Measurements from ENCODE around the gene GAR1.

The GAR1 gene

DNA sequence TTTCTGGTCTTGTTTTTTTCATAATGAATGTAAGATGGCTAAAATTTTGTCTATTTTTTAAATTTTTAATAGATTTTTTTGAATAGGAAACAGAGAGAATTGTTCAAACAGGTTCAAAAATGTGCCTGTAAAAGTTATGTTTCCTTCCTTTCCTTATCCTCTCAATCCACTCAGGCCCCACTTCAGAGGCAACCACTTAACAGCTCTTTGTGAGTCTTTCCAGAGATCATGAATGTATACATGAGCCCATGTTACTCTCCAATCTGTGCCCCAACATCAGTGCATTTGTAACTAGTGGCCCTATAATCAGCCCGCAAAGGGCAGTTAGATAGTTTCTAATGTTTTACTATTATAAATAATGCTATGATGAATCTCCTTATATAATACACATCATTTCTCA, 27.8 kb upstream of the GAR1 start:
- no peak overlapping the region for H3K4me3 ChIP-seq (ENCODE audit: low read depth, low read length, poor library complexity, severe bottlenecking)
- TF ChIP-seq, protein P1, sequence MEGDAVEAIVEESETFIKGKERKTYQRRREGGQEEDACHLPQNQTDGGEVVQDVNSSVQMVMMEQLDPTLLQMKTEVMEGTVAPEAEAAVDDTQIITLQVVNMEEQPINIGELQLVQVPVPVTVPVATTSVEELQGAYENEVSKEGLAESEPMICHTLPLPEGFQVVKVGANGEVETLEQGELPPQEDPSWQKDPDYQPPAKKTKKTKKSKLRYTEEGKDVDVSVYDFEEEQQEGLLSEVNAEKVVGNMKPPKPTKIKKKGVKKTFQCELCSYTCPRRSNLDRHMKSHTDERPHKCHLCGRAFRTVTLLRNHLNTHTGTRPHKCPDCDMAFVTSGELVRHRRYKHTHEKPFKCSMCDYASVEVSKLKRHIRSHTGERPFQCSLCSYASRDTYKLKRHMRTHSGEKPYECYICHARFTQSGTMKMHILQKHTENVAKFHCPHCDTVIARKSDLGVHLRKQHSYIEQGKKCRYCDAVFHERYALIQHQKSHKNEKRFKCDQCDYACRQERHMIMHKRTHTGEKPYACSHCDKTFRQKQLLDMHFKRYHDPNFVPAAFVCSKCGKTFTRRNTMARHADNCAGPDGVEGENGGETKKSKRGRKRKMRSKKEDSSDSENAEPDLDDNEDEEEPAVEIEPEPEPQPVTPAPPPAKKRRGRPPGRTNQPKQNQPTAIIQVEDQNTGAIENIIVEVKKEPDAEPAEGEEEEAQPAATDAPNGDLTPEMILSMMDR (IDR thresholded peaks at IDR 0.05; ENCODE audit: low read length), result no peak
- TF ChIP-seq EZH2 (IDR thresholded peaks at IDR 0.05; ENCODE audit: borderline replicate concordance, low read length), result no peak
- H3K4me2 ChIP-seq (ENCODE audit: low read length), result no peak overlapping the region
- H3K9me2 ChIP-seq (ENCODE audit: low read depth, low read length), result no peaks in the 10 kb centered on the region
- no peak overlapping the region for H2AFZ ChIP-seq (ENCODE audit: low read length)
- no peaks in the 10 kb centered on the region for H3K9me3 ChIP-seq (ENCODE audit: low read length)
- no peaks in the 10 kb centered on the region for H3K4me1 ChIP-seq (ENCODE audit: insufficient read depth, low read length, severe bottlenecking)
- H3K79me2 ChIP-seq (ENCODE audit: insufficient read depth, low read length), result no peaks in the 10 kb centered on the region
- H3K9ac ChIP-seq (ENCODE audit: low read length), result no peak overlapping the region
- no peaks in the 10 kb centered on the region for H3K36me3 ChIP-seq (ENCODE audit: insufficient read depth, low read length)
- no peaks in the 10 kb centered on the region for H3F3A ChIP-seq (ENCODE audit: insufficient read depth, low read length)
- H3K27me3 ChIP-seq (ENCODE audit: insufficient read depth, low read length), result no peaks in the 10 kb centered on the region; the same call in 1 of the 2 replicates
- H4K20me1 ChIP-seq (ENCODE audit: insufficient read depth, low read length), result no peaks in the 10 kb centered on the region
- H3K27ac ChIP-seq (ENCODE audit: low read depth, low read length, poor library complexity, severe bottlenecking), result no peak overlapping the region

DNA sequence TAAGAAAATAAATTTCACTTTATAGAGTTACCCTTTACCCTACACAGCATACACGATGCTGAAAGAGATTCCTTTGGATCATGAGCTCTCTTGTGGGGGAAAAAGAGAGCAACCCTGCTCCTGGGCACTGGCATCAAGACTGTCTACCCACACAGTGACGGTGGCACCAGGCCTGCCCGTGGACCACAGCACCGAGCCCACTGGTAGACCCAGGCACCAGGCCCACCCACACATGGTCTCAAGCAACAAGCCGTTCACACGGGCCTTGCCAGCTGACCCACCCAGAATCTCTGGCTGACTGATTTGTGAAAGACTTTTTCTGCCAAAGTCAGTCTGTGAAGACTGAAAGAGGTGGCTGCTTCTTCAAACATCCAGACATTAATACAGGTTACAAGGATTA, 20.5 kb upstream of the GAR1 start:
- Histone ChIP-seq H4K20me1 (ENCODE audit: insufficient read depth, low read length) (no peaks in the 10 kb centered on the region), H3K27me3 (ENCODE audit: insufficient read depth, low read length) (no peaks in the 10 kb centered on the region), H3K27ac (ENCODE audit: low read depth, low read length, poor library complexity, severe bottlenecking) (no peak overlapping the region), H3K79me2 (ENCODE audit: insufficient read depth, low read length) (no peaks in the 10 kb centered on the region), H3K9ac (ENCODE audit: low read length) (no peak overlapping the region), H3K4me1 (ENCODE audit: insufficient read depth, low read length, severe bottlenecking) (no peaks in the 10 kb centered on the region), H3F3A (ENCODE audit: insufficient read depth, low read length) (no peaks in the 10 kb centered on the region), H2AFZ (ENCODE audit: low read length) (no peak overlapping the region), H3K36me3 (ENCODE audit: insufficient read depth, low read length) (no peaks in the 10 kb centered on the region), H3K9me3 (ENCODE audit: low read length) (peaks cover 2% of the 10 kb centered on the region; the same call in 1 of the 2 replicates), H3K4me3 (ENCODE audit: low read depth, low read length, poor library complexity, severe bottlenecking) (no peak overlapping the region), H3K4me2 (ENCODE audit: low read length) (no peak overlapping the region), H3K9me2 (ENCODE audit: low read depth, low read length) (no peaks in the 10 kb centered on the region)
- TF ChIP-seq EZH2 (IDR thresholded peaks at IDR 0.05; ENCODE audit: borderline replicate concordance, low read length), result no peak
- TF ChIP-seq, protein P1 (IDR thresholded peaks at IDR 0.05; ENCODE audit: low read length), result no peak

DNA sequence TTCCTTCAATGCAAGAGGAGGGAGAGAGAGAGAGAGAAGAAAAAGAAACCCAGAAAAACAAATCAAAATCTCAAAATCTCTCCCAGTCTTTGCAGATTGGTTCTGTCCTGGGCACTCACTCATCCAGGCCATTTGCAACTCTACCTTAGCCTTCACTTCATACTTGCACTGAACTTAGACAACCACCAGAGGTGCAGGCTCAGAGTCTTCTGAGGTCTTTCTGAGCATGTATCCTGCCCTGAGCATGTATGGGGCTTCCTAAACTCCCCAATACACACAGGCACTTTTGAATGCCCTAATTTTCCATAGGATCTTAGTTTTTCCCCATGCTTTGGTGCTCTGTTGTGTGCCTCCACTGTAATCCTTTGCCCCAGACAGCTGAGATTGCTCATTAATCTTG, 16.7 kb upstream of the GAR1 start:
- H3K4me1 ChIP-seq (ENCODE audit: insufficient read depth, low read length, severe bottlenecking), result no peaks in the 10 kb centered on the region
- no peaks in the 10 kb centered on the region for H3K9me2 ChIP-seq (ENCODE audit: low read depth, low read length)
- H3K9me3 ChIP-seq (ENCODE audit: low read length), result peaks cover 2% of the 10 kb centered on the region; the same call in 1 of the 2 replicates
- H3K9ac ChIP-seq (ENCODE audit: low read length), result no peak overlapping the region
- H3F3A ChIP-seq (ENCODE audit: insufficient read depth, low read length), result no peaks in the 10 kb centered on the region
- H3K4me2 ChIP-seq (ENCODE audit: low read length), result no peak overlapping the region
- no peak overlapping the region for H2AFZ ChIP-seq (ENCODE audit: low read length)
- H3K27me3 ChIP-seq (ENCODE audit: insufficient read depth, low read length), result no peaks in the 10 kb centered on the region
- H3K36me3 ChIP-seq (ENCODE audit: insufficient read depth, low read length), result no peaks in the 10 kb centered on the region
- no peaks in the 10 kb centered on the region for H4K20me1 ChIP-seq (ENCODE audit: insufficient read depth, low read length)
- no peak overlapping the region for H3K27ac ChIP-seq (ENCODE audit: low read depth, low read length, poor library complexity, severe bottlenecking)
- H3K79me2 ChIP-seq (ENCODE audit: insufficient read depth, low read length), result no peaks in the 10 kb centered on the region
- no peak overlapping the region for H3K4me3 ChIP-seq (ENCODE audit: low read depth, low read length, poor library complexity, severe bottlenecking)
- no peak for TF ChIP-seq EZH2 (IDR thresholded peaks at IDR 0.05; ENCODE audit: borderline replicate concordance, low read length)
- TF ChIP-seq, protein P1 (IDR thresholded peaks at IDR 0.05; ENCODE audit: low read length), result no peak

All from OCI-LY1 (cell line).